Measurements from ENCODE around the gene PHAF1. TPM values are rescaled to one million over a fixed set of nuclear protein-coding genes. Genes with fewer than 3 reads are reported as not detected.
A peak's percentile ranks its signal among the peaks of the same experiment; 100 is the strongest.

Gene PHAF1
- total RNA-seq, result 10 to 100 TPM; 11.4 to 18.9 (median 17.5) TPM

GRCh38 chr16:67109407-67110135 lies at the start of gene PHAF1:
PHAF1 (plus strand) TSS chr16:67109941; CDS start chr16:67110176, 235 bp downstream.
- 2 to 5% methylated on average over 22 to 53 of the region's 63 CpGs for WGBS, 2 donors
- H3K9me3 ChIP-seq, result no peaks in the 10 kb centered on the region
- no peaks in the 10 kb centered on the region for H3K27me3 ChIP-seq
- H3K4me1 ChIP-seq, result peaks cover 20 to 34% of the 10 kb centered on the region in 2 donors
- H3K4me3 ChIP-seq (replicated peaks in 1 of 3), result peak within 1 kb of the TSS; percentile 79 to 95 (median 90)
- peak within 1 kb of the TSS; percentile 56 to 80 (median 72) for H3K27ac ChIP-seq
- intact Hi-C loops (cut with DNase I), result loop anchor here (10.0 kb wide), 2 partner anchors 45 to 75 kb away; partner anchors contain the start of genes B3GNT9, FBXL8 and TRADD
- TF ChIP-seq POLR2A (IDR thresholded peaks at IDR 0.05) (peak in 1 of 2 donors; percentile 90), CTCF (IDR thresholded peaks at IDR 0.05) (no peak)
- peak; percentile 92 to 95 for DNase-seq
- no peaks in the 10 kb centered on the region for H3K36me3 ChIP-seq

GRCh38 chr16:67063008-67063407 lies 46.7 kb upstream of the PHAF1 start:
- 64 to 66% methylated on average over 2 of the region's 2 CpGs for WGBS, 2 donors
- Histone ChIP-seq H3K27ac (no peak overlapping the region), H3K27me3 (no peaks in the 10 kb centered on the region), H3K36me3 (peaks cover 0 to under 1% of the 10 kb centered on the region in 2 donors), H3K4me1 (no peaks in the 10 kb centered on the region), H3K4me3 (replicated peaks in 1 of 3) (no peak overlapping the region), H3K9me3 (no peaks in the 10 kb centered on the region)
- TF ChIP-seq CTCF (IDR thresholded peaks at IDR 0.05) (no peak), POLR2A (IDR thresholded peaks at IDR 0.05) (no peak)
- DNase-seq, result no peak
- intact Hi-C loops (cut with DNase I), result no loop called here

GRCh38 chr16:67068212-67068753 lies 41.5 kb upstream of the PHAF1 start:
- H3K4me1 ChIP-seq, result no peaks in the 10 kb centered on the region
- no peaks in the 10 kb centered on the region for H3K9me3 ChIP-seq
- intact Hi-C loops (cut with DNase I), result no loop called here
- 97 to 99% methylated on average over 2 of the region's 2 CpGs for WGBS, 2 donors
- H3K27ac ChIP-seq, result no peak overlapping the region
- H3K4me3 ChIP-seq (replicated peaks in 1 of 3), result no peak overlapping the region
- peaks cover 0 to 10% of the 10 kb centered on the region in 2 donors for H3K36me3 ChIP-seq
- TF ChIP-seq POLR2A (IDR thresholded peaks at IDR 0.05), result no peak
- TF ChIP-seq CTCF (IDR thresholded peaks at IDR 0.05), result no peak
- DNase-seq, result no peak
- H3K27me3 ChIP-seq, result no peaks in the 10 kb centered on the region

- Histone ChIP-seq H3K27me3 (no peaks in the 10 kb centered on the region), H3K9me3 (no peaks in the 10 kb centered on the region), H3K36me3 (peaks cover 0 to 20% of the 10 kb centered on the region in 2 donors), H3K4me3 (replicated peaks in 1 of 3) (no peak overlapping the region), H3K27ac (no peak overlapping the region), H3K4me1 (no peaks in the 10 kb centered on the region)
- DNase-seq, result no peak
- no peak for TF ChIP-seq POLR2A (IDR thresholded peaks at IDR 0.05)
- TF ChIP-seq CTCF (IDR thresholded peaks at IDR 0.05), result no peak
- 87 to 93% methylated on average over 4 of the region's 4 CpGs for WGBS, 2 donors
- intact Hi-C loops (cut with DNase I), result no loop called here
Observed at GRCh38 chr16:67071476-67072048, 38.2 kb upstream of the PHAF1 start.

GRCh38 chr16:67075331-67075730 lies 34.4 kb upstream of the PHAF1 start:
- intact Hi-C loops (cut with DNase I), result no loop called here
- no peaks in the 10 kb centered on the region for H3K27me3 ChIP-seq
- H3K4me1 ChIP-seq, result no peaks in the 10 kb centered on the region
- 97 to 99% methylated on average over 2 of the region's 2 CpGs for WGBS, 2 donors
- no peak overlapping the region for H3K27ac ChIP-seq
- DNase-seq, result no peak
- H3K4me3 ChIP-seq (replicated peaks in 1 of 3), result no peak overlapping the region
- H3K9me3 ChIP-seq, result no peaks in the 10 kb centered on the region
- H3K36me3 ChIP-seq, result peaks cover 0 to 9% of the 10 kb centered on the region in 2 donors
- TF ChIP-seq CTCF (IDR thresholded peaks at IDR 0.05), result no peak
- TF ChIP-seq POLR2A (IDR thresholded peaks at IDR 0.05), result no peak

Data from thyroid gland (tissue), 4 donors.